DMS79 (cell line): Measurements from ENCODE around the gene TWF2.

Experiments
- DNase-seq: peaks from one replicate; lab custom pipeline; 2025; lab: John Stamatoyannopoulos, UW

Gene TWF2

DNA sequence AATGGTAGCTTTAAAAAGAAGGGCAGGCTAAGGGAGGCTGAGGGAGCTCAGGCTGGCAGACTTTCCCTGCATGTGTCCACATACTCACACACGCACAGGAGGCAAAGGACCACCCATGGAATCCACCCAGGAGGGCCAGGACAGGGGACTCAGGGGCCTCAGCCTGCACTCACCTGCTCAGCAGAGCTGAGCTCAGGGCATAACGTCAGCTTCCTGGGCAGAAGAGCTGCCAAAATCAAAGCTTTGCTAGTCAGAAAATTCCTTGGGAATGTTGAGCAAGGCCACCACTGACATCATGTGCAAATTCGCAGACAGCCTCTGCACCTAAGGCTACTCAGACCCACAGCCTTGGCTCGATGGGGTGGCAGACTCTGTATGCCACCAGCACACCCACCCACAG lies 57.4 kb downstream of the TWF2 start:
- no peak for DNase-seq
